ENCODE measurements around the gene PRKCI.
"Not testable (repeated sequence)": the region's sequence is repeated elsewhere in the genome, so short reads cannot be mapped to it uniquely, and the experiment has no call there.

Gene PRKCI

DNA sequence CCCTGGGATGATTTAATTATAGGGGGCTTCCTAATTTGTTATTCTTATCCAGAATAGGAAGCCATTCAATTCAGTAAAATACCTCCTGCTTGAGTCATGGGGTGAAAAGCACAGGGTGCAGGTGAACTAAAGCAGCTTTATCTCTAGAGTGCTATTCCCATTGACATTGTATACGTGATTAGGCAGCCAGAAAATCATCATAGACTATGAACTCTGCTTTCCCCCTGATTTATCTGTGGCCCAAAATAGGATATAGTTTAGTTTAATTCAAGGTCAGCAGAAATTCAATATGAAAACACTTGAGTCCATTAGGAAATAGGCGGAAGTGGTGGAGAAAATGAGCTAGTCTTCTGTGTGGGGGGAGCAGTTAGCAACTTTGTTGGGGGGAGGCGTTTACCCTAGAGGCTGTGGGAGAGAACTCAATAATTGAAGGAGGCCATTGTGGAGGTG lies 18.2 kb upstream of the PRKCI start:
- TF ChIP-seq, protein P1, sequence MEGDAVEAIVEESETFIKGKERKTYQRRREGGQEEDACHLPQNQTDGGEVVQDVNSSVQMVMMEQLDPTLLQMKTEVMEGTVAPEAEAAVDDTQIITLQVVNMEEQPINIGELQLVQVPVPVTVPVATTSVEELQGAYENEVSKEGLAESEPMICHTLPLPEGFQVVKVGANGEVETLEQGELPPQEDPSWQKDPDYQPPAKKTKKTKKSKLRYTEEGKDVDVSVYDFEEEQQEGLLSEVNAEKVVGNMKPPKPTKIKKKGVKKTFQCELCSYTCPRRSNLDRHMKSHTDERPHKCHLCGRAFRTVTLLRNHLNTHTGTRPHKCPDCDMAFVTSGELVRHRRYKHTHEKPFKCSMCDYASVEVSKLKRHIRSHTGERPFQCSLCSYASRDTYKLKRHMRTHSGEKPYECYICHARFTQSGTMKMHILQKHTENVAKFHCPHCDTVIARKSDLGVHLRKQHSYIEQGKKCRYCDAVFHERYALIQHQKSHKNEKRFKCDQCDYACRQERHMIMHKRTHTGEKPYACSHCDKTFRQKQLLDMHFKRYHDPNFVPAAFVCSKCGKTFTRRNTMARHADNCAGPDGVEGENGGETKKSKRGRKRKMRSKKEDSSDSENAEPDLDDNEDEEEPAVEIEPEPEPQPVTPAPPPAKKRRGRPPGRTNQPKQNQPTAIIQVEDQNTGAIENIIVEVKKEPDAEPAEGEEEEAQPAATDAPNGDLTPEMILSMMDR (IDR thresholded peaks at IDR 0.05; ENCODE audit: low read depth, low read length) = no peak
- Histone ChIP-seq H3K27me3 (ENCODE audit: insufficient read depth, low read depth, severe bottlenecking) (no peaks in the 10 kb centered on the region), H3K36me3 (no peaks in the 10 kb centered on the region), H3K4me3 (ENCODE audit: low read depth, low read length) (no peak overlapping the region), H3K9me3 (ENCODE audit: severe bottlenecking) (no peaks in the 10 kb centered on the region), H3K27ac (no peak overlapping the region)
- DNase-seq = no peak

DNA sequence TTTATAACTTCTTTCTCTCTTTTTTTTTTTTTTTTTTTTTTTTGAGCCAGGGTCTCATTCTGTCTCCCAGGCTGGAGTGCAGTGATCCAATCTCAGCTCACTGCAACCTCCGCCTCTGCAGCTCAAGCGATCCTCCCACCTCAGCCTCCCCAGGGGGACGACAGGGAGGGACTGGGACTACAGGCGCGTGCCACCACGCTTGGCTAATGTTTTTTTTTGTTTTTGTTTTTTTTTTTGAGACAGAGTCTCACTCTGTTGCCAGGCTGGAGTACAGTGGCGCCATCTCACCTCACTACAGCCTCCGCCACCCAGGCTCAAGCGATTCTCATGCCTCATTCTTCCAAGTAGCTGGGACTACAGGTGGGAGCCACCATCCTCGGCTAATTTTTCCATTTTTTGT lies 17.7 kb upstream of the PRKCI start:
- no peaks in the 10 kb centered on the region for H3K36me3 ChIP-seq

DNA sequence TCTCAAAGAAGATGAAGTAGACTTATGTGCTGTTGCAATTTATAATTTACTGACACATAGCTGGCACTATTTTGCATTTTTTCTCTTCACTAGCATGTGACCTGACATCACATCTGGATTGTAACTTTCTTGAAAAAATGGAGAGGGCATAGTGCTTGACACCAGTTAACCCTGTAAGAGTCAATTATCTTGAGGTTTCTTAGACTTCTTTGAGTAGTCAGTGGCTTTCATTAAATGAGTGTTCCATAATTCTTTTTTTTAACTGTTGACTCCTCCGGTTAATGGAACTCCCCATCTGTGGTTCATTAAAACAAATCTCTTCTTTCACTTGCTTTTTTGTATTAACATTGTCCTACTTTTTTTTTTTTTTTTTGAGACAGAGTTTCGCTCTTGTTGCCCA lies 16.9 kb upstream of the PRKCI start:
- no peak overlapping the region for H3K4me3 ChIP-seq (ENCODE audit: low read depth, low read length)
- no peak for DNase-seq
- H3K27ac ChIP-seq = no peak overlapping the region
- TF ChIP-seq, protein P1 (IDR thresholded peaks at IDR 0.05; ENCODE audit: low read depth, low read length) = no peak
- no peaks in the 10 kb centered on the region for H3K9me3 ChIP-seq (ENCODE audit: severe bottlenecking)
- no peaks in the 10 kb centered on the region for H3K27me3 ChIP-seq (ENCODE audit: insufficient read depth, low read depth, severe bottlenecking)
- no peaks in the 10 kb centered on the region for H3K36me3 ChIP-seq

More for the DNA sequence above, 17.7 kb upstream of the PRKCI start:
- Histone ChIP-seq H3K27ac (no peak overlapping the region), H3K27me3 (ENCODE audit: insufficient read depth, low read depth, severe bottlenecking) (no peaks in the 10 kb centered on the region), H3K9me3 (ENCODE audit: severe bottlenecking) (no peaks in the 10 kb centered on the region), H3K4me3 (ENCODE audit: low read depth, low read length) (no peak overlapping the region)
- DNase-seq = no peak
- TF ChIP-seq, protein P1 (IDR thresholded peaks at IDR 0.05; ENCODE audit: low read depth, low read length) = no peak

DNA sequence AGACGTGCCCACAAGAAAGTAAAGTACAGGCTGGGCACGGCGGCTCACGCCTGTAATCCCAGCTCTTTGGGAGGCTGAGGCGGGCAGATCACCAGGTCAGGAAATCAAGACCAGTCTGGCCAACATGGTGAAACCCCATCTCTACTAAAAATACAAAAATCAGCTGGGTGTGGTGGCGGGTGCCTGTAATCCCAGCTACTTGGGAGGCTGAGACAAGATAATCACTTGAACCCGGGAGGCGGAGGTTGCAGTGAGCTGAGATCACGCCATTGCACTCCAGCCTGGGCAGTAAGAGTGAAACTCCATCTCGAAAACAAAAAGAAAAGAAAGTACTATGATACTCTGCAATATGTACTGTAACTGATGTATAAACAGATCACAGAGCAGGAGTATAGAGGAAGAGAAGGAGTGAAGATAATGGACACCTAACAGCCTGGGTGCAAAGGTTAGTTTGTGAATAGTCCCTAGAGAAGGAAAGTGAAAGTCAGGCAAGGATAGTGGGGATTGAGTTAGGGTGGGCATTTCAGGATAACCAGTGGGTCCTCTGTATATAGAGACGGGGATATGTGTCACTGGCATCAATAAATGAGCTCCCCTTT lies 16.0 kb upstream of the PRKCI start:
- not testable (repeated sequence) for H3K27ac ChIP-seq; H3K27me3 ChIP-seq (ENCODE audit: insufficient read depth, low read depth, severe bottlenecking); DNase-seq; H3K4me3 ChIP-seq (ENCODE audit: low read depth, low read length); H3K9me3 ChIP-seq (ENCODE audit: severe bottlenecking); H3K36me3 ChIP-seq

DNA sequence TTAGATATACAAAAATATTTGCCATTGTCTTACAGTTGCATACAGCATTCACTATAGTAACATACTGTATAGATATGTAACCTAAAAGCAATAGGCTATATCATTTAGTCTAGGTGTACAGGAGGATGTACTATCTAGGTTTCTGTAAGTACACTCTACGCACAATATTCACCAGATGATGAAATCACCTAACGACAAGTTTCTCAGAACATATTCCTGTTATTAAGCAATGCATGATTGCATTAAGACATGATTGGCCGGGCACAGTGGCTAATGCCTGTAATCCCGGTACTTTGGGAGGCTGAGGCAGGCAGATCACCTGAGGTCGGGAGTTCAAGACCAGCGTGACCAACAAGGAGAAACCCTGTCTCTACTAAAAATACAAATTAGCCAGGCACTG lies 14.5 kb upstream of the PRKCI start:
- DNase-seq = no peak
- Histone ChIP-seq H3K27ac (no peak overlapping the region), H3K27me3 (ENCODE audit: insufficient read depth, low read depth, severe bottlenecking) (no peaks in the 10 kb centered on the region), H3K9me3 (ENCODE audit: severe bottlenecking) (no peaks in the 10 kb centered on the region), H3K36me3 (no peaks in the 10 kb centered on the region), H3K4me3 (ENCODE audit: low read depth, low read length) (no peak overlapping the region)
- TF ChIP-seq, protein P1 (IDR thresholded peaks at IDR 0.05; ENCODE audit: low read depth, low read length) = no peak

DNA sequence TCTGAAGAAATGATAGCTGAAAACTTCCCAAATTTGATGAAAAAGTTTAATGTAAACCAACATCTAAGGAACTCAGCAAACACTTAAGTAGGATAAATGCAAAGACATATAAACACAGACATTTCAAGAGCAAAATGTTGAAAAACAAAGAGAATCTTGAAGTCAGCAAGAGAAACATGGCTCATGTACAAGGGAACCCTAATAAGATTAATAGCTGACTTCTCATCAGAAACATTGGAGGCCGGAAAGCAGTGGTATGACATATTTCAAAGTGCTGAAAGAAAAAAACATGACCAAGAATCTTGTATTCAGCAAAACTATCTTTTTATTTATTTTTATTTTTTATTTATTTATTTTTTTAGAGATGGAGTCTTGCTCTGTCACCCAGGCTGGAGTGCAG lies 10.6 kb upstream of the PRKCI start:
- no peaks in the 10 kb centered on the region for H3K9me3 ChIP-seq (ENCODE audit: severe bottlenecking)
- no peak overlapping the region for H3K27ac ChIP-seq
- no peak for DNase-seq
- H3K4me3 ChIP-seq (ENCODE audit: low read depth, low read length) = no peak overlapping the region
- no peaks in the 10 kb centered on the region for H3K36me3 ChIP-seq
- TF ChIP-seq, protein P1 (IDR thresholded peaks at IDR 0.05; ENCODE audit: low read depth, low read length) = no peak
- H3K27me3 ChIP-seq (ENCODE audit: insufficient read depth, low read depth, severe bottlenecking) = no peaks in the 10 kb centered on the region
